Uterus (tissue), 4 donors: ENCODE data around the gene UBE3A. TPM values are rescaled to one million over a fixed set of nuclear protein-coding genes. Genes with fewer than 3 reads are reported as not detected.

ENCODE experiments used
- DNase-seq, 2 donors: peaks; one replicate each; pipeline ENCODE4 v3.0.0-alpha.2; 2019 to 2020
- H3K27ac ChIP-seq, 2 donors: fragments of 200-600 bp; sonication (generic); 1 replicate in 1 of 2; 2 replicates in 1 of 2; pipeline ENCODE4 v1.5.1; 2016 to 2018
- H3K27me3 ChIP-seq, 2 donors: fragments of 200-600 bp; sonication (generic); one replicate each; pipeline ENCODE4 v1.5.1; 2018 to 2019; ENCODE audit warnings: control low read depth in 1 of 2
- H3K36me3 ChIP-seq, 2 donors: fragments of 200-600 bp; sonication (generic); one replicate each; pipeline ENCODE4 v1.5.1; 2019; ENCODE audit warnings: control low read depth in 1 of 2
- H3K4me1 ChIP-seq, 2 donors: fragments of 200-600 bp; sonication (generic); one replicate each; pipeline ENCODE4 v1.5.1; 2018 to 2019; ENCODE audit warnings: control low read depth in 1 of 2
- H3K4me3 ChIP-seq, 2 donors: fragments of 200-600 bp; sonication (generic); 1 replicate in 1 of 2; 2 replicates in 1 of 2; pipeline ENCODE4 v1.5.1; 2018 to 2019; ENCODE audit warnings: mild to moderate bottlenecking in 1 of 2
- H3K9me3 ChIP-seq, 2 donors: fragments of 200-600 bp; sonication (generic); one replicate each; pipeline ENCODE4 v1.5.1; 2019; ENCODE audit warnings: control low read depth in 1 of 2
- POLR2A ChIP-seq, 2 donors: fragments of 450-650 bp; IDR thresholded peaks; one replicate each; pipeline ENCODE4 v1.6.1; 2016; ENCODE audit warnings: antibody characterized with exemption in 2 of 2, mild to moderate bottlenecking in 1 of 2, moderate library complexity in 1 of 2
- intact Hi-C: fragments of 100-400 bp; cut with DNase I; formaldehyde crosslinking; loops from one replicate; pipeline ENCODE4 v1.15.1; 2023; ENCODE audit warnings: low total_unique reads
- total RNA-seq, 4 donors: library from RNA; depleted of rRNA in 3 of 4; stranded (reverse); fragments of >200 nt in 3 of 4; gene quantifications; one replicate each; pipeline versions ENCODE4 v1.1.0 to v1.2.4, GENCODE V29; 2014 to 2023
- TF ChIP-seq, protein P1 (sequence below), 4 experiments: fragments of 200-600 bp in 2 of 4; fragments of 450-650 bp in 2 of 4; sonication (generic) in 2 of 4; IDR thresholded peaks; one replicate each; pipeline ENCODE4 v1.5.1; 2016 to 2019; ENCODE audit warnings: antibody characterized with exemption in 4 of 4, mild to moderate bottlenecking in 2 of 4, moderate library complexity in 1 of 4
- donor health status: DM: yes; HTN: yes; CAD: no.

UBE3A gene
- total RNA-seq, 4 donors from 2014 or later = 59.7 to 180 (median 127) TPM

DNA sequence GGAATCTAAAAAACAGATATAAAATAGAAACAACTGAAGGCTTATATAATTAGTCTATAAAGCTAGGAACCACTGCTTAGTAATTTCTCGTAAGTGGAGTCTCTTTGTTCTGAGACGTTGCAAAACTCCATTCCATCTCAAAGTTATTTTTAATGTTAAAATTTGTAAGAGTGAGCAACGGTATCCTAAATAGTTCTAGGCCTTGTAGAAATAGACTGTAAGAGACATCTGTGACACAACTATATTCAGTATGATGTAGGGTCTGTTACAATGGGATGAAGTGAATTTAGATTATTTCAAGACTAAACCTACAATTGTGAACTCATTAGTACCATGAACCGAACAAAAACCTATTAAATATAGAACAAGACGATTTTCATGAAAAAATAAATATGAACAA lies 57.2 kb downstream of the UBE3A start:
- H3K9me3 ChIP-seq = no peaks in the 10 kb centered on the region
- H3K27ac ChIP-seq = no peak overlapping the region
- no peaks in the 10 kb centered on the region for H3K36me3 ChIP-seq
- DNase-seq = no peak
- H3K27me3 ChIP-seq = no peaks in the 10 kb centered on the region
- TF ChIP-seq POLR2A (IDR thresholded peaks at IDR 0.05) = no peak
- TF ChIP-seq, protein P1, sequence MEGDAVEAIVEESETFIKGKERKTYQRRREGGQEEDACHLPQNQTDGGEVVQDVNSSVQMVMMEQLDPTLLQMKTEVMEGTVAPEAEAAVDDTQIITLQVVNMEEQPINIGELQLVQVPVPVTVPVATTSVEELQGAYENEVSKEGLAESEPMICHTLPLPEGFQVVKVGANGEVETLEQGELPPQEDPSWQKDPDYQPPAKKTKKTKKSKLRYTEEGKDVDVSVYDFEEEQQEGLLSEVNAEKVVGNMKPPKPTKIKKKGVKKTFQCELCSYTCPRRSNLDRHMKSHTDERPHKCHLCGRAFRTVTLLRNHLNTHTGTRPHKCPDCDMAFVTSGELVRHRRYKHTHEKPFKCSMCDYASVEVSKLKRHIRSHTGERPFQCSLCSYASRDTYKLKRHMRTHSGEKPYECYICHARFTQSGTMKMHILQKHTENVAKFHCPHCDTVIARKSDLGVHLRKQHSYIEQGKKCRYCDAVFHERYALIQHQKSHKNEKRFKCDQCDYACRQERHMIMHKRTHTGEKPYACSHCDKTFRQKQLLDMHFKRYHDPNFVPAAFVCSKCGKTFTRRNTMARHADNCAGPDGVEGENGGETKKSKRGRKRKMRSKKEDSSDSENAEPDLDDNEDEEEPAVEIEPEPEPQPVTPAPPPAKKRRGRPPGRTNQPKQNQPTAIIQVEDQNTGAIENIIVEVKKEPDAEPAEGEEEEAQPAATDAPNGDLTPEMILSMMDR (IDR thresholded peaks at IDR 0.05) = no peak
- intact Hi-C loops = no loop called here
- H3K4me3 ChIP-seq = no peak overlapping the region
- H3K4me1 ChIP-seq = no peaks in the 10 kb centered on the region

GRCh38 chr15:25378501-25378901 lies 60.3 kb downstream of the UBE3A start:
- intact Hi-C loops = no loop called here
- Histone ChIP-seq H3K4me3 (no peak overlapping the region), H3K9me3 (no peaks in the 10 kb centered on the region), H3K27me3 (no peaks in the 10 kb centered on the region), H3K27ac (no peak overlapping the region), H3K36me3 (no peaks in the 10 kb centered on the region), H3K4me1 (no peaks in the 10 kb centered on the region)
- TF ChIP-seq POLR2A (IDR thresholded peaks at IDR 0.05) = no peak
- TF ChIP-seq, protein P1 (IDR thresholded peaks at IDR 0.05) = no peak
- no peak for DNase-seq

DNA sequence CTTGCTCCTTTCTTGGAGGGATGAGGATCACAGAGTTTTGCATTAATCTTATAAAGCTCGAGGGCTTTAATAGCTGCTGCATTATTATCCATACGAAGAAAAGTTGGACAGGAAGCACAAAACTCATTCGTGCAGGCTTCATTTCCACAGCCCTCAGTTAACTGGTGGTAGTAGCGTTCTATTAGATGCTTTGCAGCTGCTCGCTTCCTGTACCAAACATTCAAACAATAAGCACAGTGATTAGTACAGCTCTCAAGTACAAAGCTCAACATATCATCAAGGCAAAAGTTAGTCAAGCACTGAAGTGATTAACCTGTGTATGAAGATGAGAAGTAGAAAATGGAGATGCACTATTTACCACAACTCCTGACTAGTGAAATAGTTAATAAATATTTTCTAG lies 63.3 kb downstream of the UBE3A start:
- no peaks in the 10 kb centered on the region for H3K36me3 ChIP-seq
- no peak overlapping the region for H3K4me3 ChIP-seq
- intact Hi-C loops = no loop called here
- H3K9me3 ChIP-seq = no peaks in the 10 kb centered on the region
- no peaks in the 10 kb centered on the region for H3K4me1 ChIP-seq
- no peak overlapping the region for H3K27ac ChIP-seq
- TF ChIP-seq, protein P1 (IDR thresholded peaks at IDR 0.05) = no peak
- TF ChIP-seq POLR2A (IDR thresholded peaks at IDR 0.05) = no peak
- no peak for DNase-seq
- no peaks in the 10 kb centered on the region for H3K27me3 ChIP-seq

- Histone ChIP-seq H3K9me3 (no peaks in the 10 kb centered on the region), H3K27ac (no peak overlapping the region), H3K4me3 (no peak overlapping the region), H3K4me1 (no peaks in the 10 kb centered on the region), H3K36me3 (no peaks in the 10 kb centered on the region), H3K27me3 (no peaks in the 10 kb centered on the region)
- no peak for TF ChIP-seq POLR2A (IDR thresholded peaks at IDR 0.05)
- TF ChIP-seq, protein P1 (IDR thresholded peaks at IDR 0.05) = no peak
- intact Hi-C loops = no loop called here
- no peak for DNase-seq
Observed at GRCh38 chr15:25374143-25374542, 64.7 kb downstream of the UBE3A start.

DNA sequence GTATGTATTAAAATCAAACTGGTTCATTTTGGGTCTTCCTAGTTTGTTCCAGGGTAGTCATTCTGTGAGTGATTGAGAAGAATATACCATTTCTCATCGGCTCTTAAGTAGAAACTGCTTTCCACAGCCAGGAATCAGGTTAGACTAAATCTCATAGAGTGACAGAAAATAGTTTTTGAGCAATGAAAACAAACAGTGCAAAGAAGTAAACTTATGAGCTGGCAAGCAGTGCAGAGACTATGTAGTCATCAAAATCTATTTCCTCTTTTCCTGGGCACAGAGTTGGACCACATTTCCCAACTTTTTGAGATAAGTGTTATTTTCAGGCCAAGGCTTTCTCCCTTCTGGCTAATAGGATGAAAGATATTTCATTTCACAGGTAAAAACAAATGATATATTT lies 66.5 kb downstream of the UBE3A start:
- no peak for DNase-seq
- no peak overlapping the region for H3K27ac ChIP-seq
- no peaks in the 10 kb centered on the region for H3K4me1 ChIP-seq
- H3K27me3 ChIP-seq = no peaks in the 10 kb centered on the region
- H3K4me3 ChIP-seq = no peak overlapping the region
- no peaks in the 10 kb centered on the region for H3K9me3 ChIP-seq
- no peaks in the 10 kb centered on the region for H3K36me3 ChIP-seq
- TF ChIP-seq, protein P1 (IDR thresholded peaks at IDR 0.05) = no peak
- no peak for TF ChIP-seq POLR2A (IDR thresholded peaks at IDR 0.05)
- intact Hi-C loops = no loop called here
